ENCODE results near the gene HDAC9.

HDAC9 gene

DNA sequence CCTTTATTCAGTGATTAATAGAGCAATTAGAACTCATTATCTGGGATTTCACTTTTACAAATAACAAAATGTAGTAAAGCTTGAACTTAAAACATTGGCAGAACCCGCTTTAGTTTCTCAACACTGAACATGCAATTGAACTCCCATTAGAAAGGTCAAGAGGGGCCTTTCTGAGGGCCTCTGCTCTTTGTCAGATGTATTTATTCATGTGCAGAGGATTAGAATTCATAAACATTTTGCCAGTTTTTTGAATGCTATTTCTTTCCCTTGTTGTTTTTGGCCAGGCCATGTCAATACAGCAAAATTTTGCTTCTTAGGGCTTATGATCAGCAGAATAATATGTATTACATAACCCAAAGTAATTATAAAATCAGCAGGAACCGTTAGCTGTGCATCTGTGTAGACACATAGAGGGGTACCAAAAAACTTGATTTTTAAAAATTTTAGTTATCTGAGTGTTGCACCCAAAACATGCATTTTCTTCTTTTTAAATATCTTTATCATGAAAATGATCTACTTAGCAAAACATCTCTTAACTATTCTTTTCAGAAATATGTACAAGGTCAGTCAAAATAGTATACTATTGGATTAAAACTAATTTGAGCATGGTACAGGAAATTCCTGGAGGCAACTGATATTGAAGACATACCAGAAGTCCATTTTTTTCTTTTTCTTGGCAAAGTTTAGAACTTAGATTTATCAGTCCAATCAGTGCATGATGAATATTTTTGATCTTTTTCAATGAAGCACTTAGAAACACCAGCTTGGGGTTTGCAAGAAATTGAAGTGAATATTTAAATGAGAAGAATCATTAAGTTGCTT, 444.4 kb downstream of the HDAC9 start:
- DNase-seq: no peak
- no peak for TF ChIP-seq CTCF (IDR thresholded peaks at IDR 0.05; ENCODE audit: low read depth, low read length)
- Histone ChIP-seq H3K9me3 (no peaks in the 10 kb centered on the region), H3K4me1 (no peaks in the 10 kb centered on the region), H3K36me3 (no peaks in the 10 kb centered on the region), H3K4me3 (ENCODE audit: low read depth, low read length) (no peak overlapping the region), H3K27me3 (no peaks in the 10 kb centered on the region)

DNA sequence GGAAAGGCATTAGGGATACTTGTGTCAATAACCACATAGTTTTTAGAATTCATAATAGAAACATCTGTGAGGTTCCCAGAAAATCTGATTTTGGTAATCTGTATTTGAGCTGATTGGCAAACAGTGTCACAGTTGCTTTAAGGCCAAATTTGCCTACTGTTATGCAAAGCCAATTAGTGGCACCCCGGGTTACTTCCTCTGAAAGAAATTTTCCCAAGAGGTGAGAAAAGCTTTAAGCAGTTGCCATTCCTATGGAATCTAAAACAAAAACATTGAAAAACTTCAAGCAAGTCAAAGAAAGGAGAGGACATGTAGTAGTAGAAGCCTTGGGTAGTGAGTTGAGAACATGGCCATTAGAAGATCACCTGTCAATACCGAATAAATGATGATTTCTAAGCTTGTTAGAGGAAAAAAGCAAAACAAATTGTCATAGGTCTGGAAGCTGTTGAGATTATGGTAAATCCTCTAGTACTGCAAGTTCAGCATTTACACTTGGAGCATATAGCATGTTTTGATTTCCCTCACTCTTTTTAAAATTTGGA, 445.1 kb downstream of the HDAC9 start:
- Histone ChIP-seq H3K9me3 (no peaks in the 10 kb centered on the region), H3K4me3 (ENCODE audit: low read depth, low read length) (no peak overlapping the region), H3K4me1 (no peaks in the 10 kb centered on the region), H3K36me3 (no peaks in the 10 kb centered on the region), H3K27me3 (no peaks in the 10 kb centered on the region)
- no peak for DNase-seq
- TF ChIP-seq CTCF (IDR thresholded peaks at IDR 0.05; ENCODE audit: low read depth, low read length): no peak

DNA sequence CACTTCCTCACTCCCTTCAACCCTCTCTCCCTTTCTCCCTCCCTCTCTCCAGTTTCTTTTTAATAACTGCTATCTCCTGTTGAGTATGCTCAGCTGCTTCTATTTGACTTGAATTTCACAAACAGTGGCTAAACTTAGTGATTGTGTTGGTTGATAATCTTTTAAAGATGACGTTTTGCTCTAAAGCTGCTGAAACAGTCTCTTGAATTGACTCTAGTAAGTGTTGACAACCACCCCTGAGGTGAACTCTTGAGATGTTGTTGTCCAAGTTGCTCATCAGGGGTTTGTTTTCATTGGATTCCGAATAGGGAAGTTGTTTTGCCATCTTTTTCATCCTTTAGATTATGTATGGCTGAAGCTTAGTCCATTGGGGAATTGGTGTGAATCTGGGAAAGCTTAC, 445.7 kb downstream of the HDAC9 start:
- TF ChIP-seq CTCF (IDR thresholded peaks at IDR 0.05; ENCODE audit: low read depth, low read length): no peak
- no peaks in the 10 kb centered on the region for H3K36me3 ChIP-seq
- no peaks in the 10 kb centered on the region for H3K4me1 ChIP-seq
- no peaks in the 10 kb centered on the region for H3K9me3 ChIP-seq
- no peaks in the 10 kb centered on the region for H3K27me3 ChIP-seq
- H3K4me3 ChIP-seq (ENCODE audit: low read depth, low read length): no peak overlapping the region
- DNase-seq: no peak

DNA sequence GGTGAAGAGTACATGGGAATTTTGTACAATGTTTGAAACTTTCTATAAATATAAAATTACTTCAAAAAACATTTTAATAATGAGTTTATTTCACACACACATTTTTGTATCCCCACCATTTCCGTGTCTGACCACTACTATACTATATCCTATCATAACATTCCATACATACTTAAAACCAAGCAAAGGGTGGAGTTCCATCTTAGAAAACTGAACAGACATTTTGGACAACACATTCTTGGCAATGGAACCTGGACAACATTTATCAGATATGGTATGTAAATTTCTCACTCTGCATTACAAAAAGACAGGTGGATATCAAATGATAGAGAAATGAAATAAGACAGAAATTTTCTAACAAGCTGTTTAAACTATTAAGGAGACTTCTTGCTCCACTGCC, 453.0 kb downstream of the HDAC9 start:
- Histone ChIP-seq H3K4me1 (no peaks in the 10 kb centered on the region), H3K27me3 (no peaks in the 10 kb centered on the region), H3K36me3 (no peaks in the 10 kb centered on the region), H3K4me3 (ENCODE audit: low read depth, low read length) (no peak overlapping the region), H3K9me3 (no peaks in the 10 kb centered on the region)
- no peak for TF ChIP-seq CTCF (IDR thresholded peaks at IDR 0.05; ENCODE audit: low read depth, low read length)
- DNase-seq: no peak

GRCh38 chr7:18952846-18953245, 457.3 kb downstream of the HDAC9 start:
- no peak for DNase-seq
- H3K4me1 ChIP-seq: no peaks in the 10 kb centered on the region
- H3K9me3 ChIP-seq: no peaks in the 10 kb centered on the region
- no peaks in the 10 kb centered on the region for H3K36me3 ChIP-seq
- TF ChIP-seq CTCF (IDR thresholded peaks at IDR 0.05; ENCODE audit: low read depth, low read length): no peak
- no peaks in the 10 kb centered on the region for H3K27me3 ChIP-seq
- H3K4me3 ChIP-seq (ENCODE audit: low read depth, low read length): no peak overlapping the region

- no peaks in the 10 kb centered on the region for H3K4me1 ChIP-seq
- H3K9me3 ChIP-seq: no peaks in the 10 kb centered on the region
- no peak for DNase-seq
- no peaks in the 10 kb centered on the region for H3K36me3 ChIP-seq
- TF ChIP-seq CTCF (IDR thresholded peaks at IDR 0.05; ENCODE audit: low read depth, low read length): no peak
- no peaks in the 10 kb centered on the region for H3K27me3 ChIP-seq
- H3K4me3 ChIP-seq (ENCODE audit: low read depth, low read length): no peak overlapping the region
These were observed 463.1 kb downstream of the HDAC9 start for GRCh38 chr7:18958627-18959026.

Measured in BE2C (cell line).